HepG2 (cell line): ENCODE results near the gene RBSN. TPM values are rescaled to one million over a fixed set of nuclear protein-coding genes. Genes with fewer than 3 reads are reported as not detected.

Source experiments
- ATM ChIP-seq: fragments of 450-650 bp; IDR thresholded peaks from 2 replicates; pipeline ENCODE4 v1.7.1; 2017; ENCODE audit warnings: mild to moderate bottlenecking, borderline replicate concordance
- CAMTA2 ChIP-seq: sonication (generic); formaldehyde crosslinking; IDR thresholded peaks from 2 replicates; pipeline ENCODE4 v1.4.0; 2020; ENCODE audit warnings: mild to moderate bottlenecking, missing genetic modification reagents, borderline replicate concordance
- HMGA1 ChIP-seq: sonication (generic); formaldehyde crosslinking; conservative IDR thresholded peaks from 2 replicates; pipeline ENCODE4 v1.4.0; 2020; ENCODE audit warnings: missing genetic modification reagents
- HNRNPH1 ChIP-seq: fragments of 200-400 bp; formaldehyde crosslinking; optimal IDR thresholded peaks from 2 replicates; pipeline ENCODE3; 2017; ENCODE audit warnings: mild to moderate bottlenecking, low read depth, low read length
- HOXA5 ChIP-seq: sonication (generic); formaldehyde crosslinking; IDR thresholded peaks from 2 replicates; pipeline ENCODE4 v1.4.0; 2020; ENCODE audit warnings: missing genetic modification reagents
- MYC ChIP-seq: sonication (generic); formaldehyde crosslinking; IDR thresholded peaks from 2 replicates; pipeline ENCODE4 v1.9.0; 2021; ENCODE audit warnings: missing genetic modification reagents, borderline replicate concordance
- NFIC ChIP-seq: IDR thresholded peaks from 2 replicates; pipeline ENCODE4 v1.6.1; 2012; ENCODE audit warnings: mild to moderate bottlenecking, low read length, inconsistent platforms
- PPARG ChIP-seq: conservative IDR thresholded peaks from 2 replicates; pipeline ENCODE4 v1.6.1; 2016; ENCODE audit warnings: missing biosample characterization, missing genetic modification reagents
- RXRA ChIP-seq: sonication (generic); formaldehyde crosslinking; IDR thresholded peaks from 2 replicates; pipeline ENCODE4 v1.5.1; 2020; ENCODE audit warnings: missing genetic modification reagents
- SIX1 ChIP-seq: sonication (generic); formaldehyde crosslinking; IDR thresholded peaks from 2 replicates; pipeline ENCODE4 v1.4.0; 2020; ENCODE audit warnings: missing genetic modification reagents, borderline replicate concordance
- TBL1XR1 ChIP-seq: fragments of 150-350 bp; IDR thresholded peaks from 2 replicates; pipeline ENCODE4 v1.6.1; 2014; ENCODE audit warnings: borderline replicate concordance, low read length; ENCODE audit not compliant: partially characterized antibody
- ZFP36 ChIP-seq: fragments of 150-350 bp; IDR thresholded peaks from 2 replicates; pipeline ENCODE4 v1.6.1; 2018; ENCODE audit warnings: borderline replicate concordance, low read length, low read depth; ENCODE audit not compliant: partially characterized antibody
- ZFX ChIP-seq: sonication (generic); formaldehyde crosslinking; IDR thresholded peaks from 2 replicates; pipeline ENCODE4 v1.4.0; 2020; ENCODE audit warnings: mild to moderate bottlenecking, low read depth, missing genetic modification reagents, moderate library complexity
- ZNF263 ChIP-seq: sonication (generic); formaldehyde crosslinking; IDR thresholded peaks from 2 replicates; pipeline ENCODE4 v1.4.0; 2020; ENCODE audit warnings: missing genetic modification reagents
- ZNF441 ChIP-seq: sonication (generic); formaldehyde crosslinking; IDR thresholded peaks from 2 replicates; pipeline ENCODE4 v1.7.0; 2021; ENCODE audit warnings: missing genetic modification reagents, borderline replicate concordance
- ZSCAN30 ChIP-seq: sonication (generic); formaldehyde crosslinking; IDR thresholded peaks from 2 replicates; pipeline ENCODE4 v1.5.0; 2020; ENCODE audit warnings: mild to moderate bottlenecking, missing genetic modification reagents
- polyA plus RNA-seq, 8 experiments: library from polyadenylated mRNA; depleted of rRNA in 3 of 8; stranded (reverse) in 7 of 8; unstranded in 1 of 8; fragments of >200 nt; fragmentation: Illumina TruSeq in 4 of 8; extraction: Trizol in 4 of 8; gene quantifications; 2 replicates each; pipeline versions ENCODE4 v1.2.1 to v1.2.3, GENCODE V29; 2011 to 2016; ENCODE audit warnings: low read depth in 4 of 8, missing spikeins in 1 of 8, mixed read lengths in 1 of 8; ENCODE audit not compliant: insufficient read depth in 1 of 8
- total RNA-seq, 5 experiments: library from RNA; depleted of rRNA; stranded (reverse); fragments of >200 nt; fragmentation: Illumina TruSeq; extraction: Trizol; gene quantifications; 2 replicates each; pipeline ENCODE4 v1.2.3, GENCODE V29; 2016; ENCODE audit warnings: low read depth in 1 of 5
- TF ChIP-seq, protein P1 (sequence below): sonication (generic); formaldehyde crosslinking; IDR thresholded peaks from 2 replicates; pipeline ENCODE4 v1.5.0; 2020; ENCODE audit warnings: mild to moderate bottlenecking, missing genetic modification reagents, borderline replicate concordance
- TF ChIP-seq, protein P2 (sequence below): sonication (generic); formaldehyde crosslinking; IDR thresholded peaks from 2 replicates; pipeline ENCODE4 v1.8.0; 2022; ENCODE audit warnings: mild to moderate bottlenecking, missing genetic modification reagents; ENCODE audit not compliant: insufficient replicate concordance
- TF ChIP-seq, protein P3 (sequence below): sonication (generic); formaldehyde crosslinking; conservative IDR thresholded peaks from 2 replicates; pipeline ENCODE4 v1.4.0; 2020; ENCODE audit warnings: missing genetic modification reagents
- TF ChIP-seq, protein P4 (sequence below): sonication (generic); formaldehyde crosslinking; IDR thresholded peaks from 2 replicates; pipeline ENCODE4 v1.9.0; 2021; ENCODE audit warnings: missing genetic modification reagents, mild to moderate bottlenecking, borderline replicate concordance

RBSN gene
- total and polyA plus RNA-seq, 2 of the 13 experiments (the other 11 are each of a cell fraction or from before 2014, with no cell fraction given) = 7.9 to 11.8 TPM

DNA sequence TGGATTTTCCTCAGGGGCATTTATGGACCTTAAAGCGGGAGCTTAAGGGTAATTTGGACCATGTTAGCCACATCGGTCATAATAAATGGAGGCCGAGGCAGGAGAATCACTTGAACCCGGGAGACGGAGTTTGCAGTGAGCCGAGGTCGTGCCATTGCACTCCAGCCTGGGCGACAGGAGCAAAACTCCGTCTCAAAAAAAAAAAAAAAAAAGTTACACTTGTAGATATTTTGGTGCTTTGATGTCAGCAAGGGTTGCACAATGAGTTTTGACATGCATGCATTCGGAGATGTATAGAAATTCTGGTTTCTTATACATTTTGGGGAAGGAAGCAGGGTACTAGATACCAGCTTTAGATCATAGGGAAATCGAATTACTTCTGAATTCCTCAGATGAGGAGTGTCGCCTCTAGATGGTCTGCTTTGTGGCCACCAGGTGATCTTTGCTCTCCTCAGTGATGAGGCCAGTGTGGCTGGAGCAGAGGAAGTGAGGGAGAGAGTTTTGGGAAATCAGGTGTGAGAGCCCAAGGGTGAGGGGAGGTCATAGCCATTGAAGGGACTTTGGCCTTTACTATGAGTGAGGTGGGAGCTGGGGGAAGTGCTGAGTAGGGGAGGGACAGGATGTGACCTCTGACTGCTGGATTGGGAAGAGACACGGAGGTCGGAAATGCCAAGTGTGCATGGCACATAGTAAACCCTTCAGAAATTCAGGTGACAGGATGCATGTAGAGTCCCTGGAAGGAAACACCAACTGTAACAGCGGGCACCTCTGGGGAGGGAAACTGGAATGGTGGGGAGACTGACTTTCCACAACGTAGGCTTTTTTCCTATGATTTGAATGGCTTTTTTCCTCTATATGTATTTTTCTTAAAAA, 8.4 kb upstream of the RBSN start (continued):
- TF ChIP-seq, protein P1, sequence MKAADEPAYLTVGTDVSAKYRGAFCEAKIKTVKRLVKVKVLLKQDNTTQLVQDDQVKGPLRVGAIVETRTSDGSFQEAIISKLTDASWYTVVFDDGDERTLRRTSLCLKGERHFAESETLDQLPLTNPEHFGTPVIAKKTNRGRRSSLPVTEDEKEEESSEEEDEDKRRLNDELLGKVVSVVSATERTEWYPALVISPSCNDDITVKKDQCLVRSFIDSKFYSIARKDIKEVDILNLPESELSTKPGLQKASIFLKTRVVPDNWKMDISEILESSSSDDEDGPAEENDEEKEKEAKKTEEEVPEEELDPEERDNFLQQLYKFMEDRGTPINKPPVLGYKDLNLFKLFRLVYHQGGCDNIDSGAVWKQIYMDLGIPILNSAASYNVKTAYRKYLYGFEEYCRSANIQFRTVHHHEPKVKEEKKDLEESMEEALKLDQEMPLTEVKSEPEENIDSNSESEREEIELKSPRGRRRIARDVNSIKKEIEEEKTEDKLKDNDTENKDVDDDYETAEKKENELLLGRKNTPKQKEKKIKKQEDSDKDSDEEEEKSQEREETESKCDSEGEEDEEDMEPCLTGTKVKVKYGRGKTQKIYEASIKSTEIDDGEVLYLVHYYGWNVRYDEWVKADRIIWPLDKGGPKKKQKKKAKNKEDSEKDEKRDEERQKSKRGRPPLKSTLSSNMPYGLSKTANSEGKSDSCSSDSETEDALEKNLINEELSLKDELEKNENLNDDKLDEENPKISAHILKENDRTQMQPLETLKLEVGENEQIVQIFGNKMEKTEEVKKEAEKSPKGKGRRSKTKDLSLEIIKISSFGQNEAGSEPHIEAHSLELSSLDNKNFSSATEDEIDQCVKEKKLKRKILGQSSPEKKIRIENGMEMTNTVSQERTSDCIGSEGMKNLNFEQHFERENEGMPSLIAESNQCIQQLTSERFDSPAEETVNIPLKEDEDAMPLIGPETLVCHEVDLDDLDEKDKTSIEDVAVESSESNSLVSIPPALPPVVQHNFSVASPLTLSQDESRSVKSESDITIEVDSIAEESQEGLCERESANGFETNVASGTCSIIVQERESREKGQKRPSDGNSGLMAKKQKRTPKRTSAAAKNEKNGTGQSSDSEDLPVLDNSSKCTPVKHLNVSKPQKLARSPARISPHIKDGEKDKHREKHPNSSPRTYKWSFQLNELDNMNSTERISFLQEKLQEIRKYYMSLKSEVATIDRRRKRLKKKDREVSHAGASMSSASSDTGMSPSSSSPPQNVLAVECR (CRISPR knock-in tag) = peak; percentile 74; the same call in 1 of the 2 replicates
- TF ChIP-seq HOXA5 (CRISPR knock-in tag) = no peak
- TF ChIP-seq CAMTA2 = no peak
- no peak for TF ChIP-seq SIX1 (CRISPR knock-in tag)
- TF ChIP-seq, protein P2, sequence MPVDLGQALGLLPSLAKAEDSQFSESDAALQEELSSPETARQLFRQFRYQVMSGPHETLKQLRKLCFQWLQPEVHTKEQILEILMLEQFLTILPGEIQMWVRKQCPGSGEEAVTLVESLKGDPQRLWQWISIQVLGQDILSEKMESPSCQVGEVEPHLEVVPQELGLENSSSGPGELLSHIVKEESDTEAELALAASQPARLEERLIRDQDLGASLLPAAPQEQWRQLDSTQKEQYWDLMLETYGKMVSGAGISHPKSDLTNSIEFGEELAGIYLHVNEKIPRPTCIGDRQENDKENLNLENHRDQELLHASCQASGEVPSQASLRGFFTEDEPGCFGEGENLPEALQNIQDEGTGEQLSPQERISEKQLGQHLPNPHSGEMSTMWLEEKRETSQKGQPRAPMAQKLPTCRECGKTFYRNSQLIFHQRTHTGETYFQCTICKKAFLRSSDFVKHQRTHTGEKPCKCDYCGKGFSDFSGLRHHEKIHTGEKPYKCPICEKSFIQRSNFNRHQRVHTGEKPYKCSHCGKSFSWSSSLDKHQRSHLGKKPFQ = peak; percentile 98
- TF ChIP-seq RXRA = peak; percentile 96
- peak; percentile 68 for TF ChIP-seq PPARG (CRISPR knock-in tag)
- no peak for TF ChIP-seq ZNF263 (CRISPR knock-in tag)
- peak; percentile 59; the same call in 1 of the 2 replicates for TF ChIP-seq MYC (CRISPR knock-in tag)
- TF ChIP-seq ZNF441 (CRISPR knock-in tag) = peak; percentile 99
- TF ChIP-seq ATM = no peak
- TF ChIP-seq ZFP36 = no peak
- no peak for TF ChIP-seq TBL1XR1
- TF ChIP-seq HNRNPH1 = no peak
- TF ChIP-seq NFIC = no peak
- TF ChIP-seq HMGA1 (CRISPR knock-in tag) = no peak
- no peak for TF ChIP-seq ZSCAN30 (CRISPR knock-in tag)
- TF ChIP-seq ZFX (CRISPR knock-in tag) = no peak
- TF ChIP-seq, protein P3, sequence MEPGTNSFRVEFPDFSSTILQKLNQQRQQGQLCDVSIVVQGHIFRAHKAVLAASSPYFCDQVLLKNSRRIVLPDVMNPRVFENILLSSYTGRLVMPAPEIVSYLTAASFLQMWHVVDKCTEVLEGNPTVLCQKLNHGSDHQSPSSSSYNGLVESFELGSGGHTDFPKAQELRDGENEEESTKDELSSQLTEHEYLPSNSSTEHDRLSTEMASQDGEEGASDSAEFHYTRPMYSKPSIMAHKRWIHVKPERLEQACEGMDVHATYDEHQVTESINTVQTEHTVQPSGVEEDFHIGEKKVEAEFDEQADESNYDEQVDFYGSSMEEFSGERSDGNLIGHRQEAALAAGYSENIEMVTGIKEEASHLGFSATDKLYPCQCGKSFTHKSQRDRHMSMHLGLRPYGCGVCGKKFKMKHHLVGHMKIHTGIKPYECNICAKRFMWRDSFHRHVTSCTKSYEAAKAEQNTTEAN (CRISPR knock-in tag) = 0 out of 2 replicates have a peak, but pooled peaks have one; percentile 55
- TF ChIP-seq, protein P4, sequence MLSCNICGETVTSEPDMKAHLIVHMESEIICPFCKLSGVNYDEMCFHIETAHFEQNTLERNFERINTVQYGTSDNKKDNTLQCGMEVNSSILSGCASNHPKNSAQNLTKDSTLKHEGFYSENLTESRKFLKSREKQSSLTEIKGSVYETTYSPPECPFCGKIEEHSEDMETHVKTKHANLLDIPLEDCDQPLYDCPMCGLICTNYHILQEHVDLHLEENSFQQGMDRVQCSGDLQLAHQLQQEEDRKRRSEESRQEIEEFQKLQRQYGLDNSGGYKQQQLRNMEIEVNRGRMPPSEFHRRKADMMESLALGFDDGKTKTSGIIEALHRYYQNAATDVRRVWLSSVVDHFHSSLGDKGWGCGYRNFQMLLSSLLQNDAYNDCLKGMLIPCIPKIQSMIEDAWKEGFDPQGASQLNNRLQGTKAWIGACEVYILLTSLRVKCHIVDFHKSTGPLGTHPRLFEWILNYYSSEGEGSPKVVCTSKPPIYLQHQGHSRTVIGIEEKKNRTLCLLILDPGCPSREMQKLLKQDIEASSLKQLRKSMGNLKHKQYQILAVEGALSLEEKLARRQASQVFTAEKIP (CRISPR knock-in tag) = no peak
